ENCODE measurements around the gene ZNF236.

GRCh38 chr18:76915456-76915855, 93.1 kb downstream of the ZNF236 start:
- TF ChIP-seq POLR2A (IDR thresholded peaks at IDR 0.05) (no peak), CTCF (IDR thresholded peaks at IDR 0.05) (no peak)
